AG09309 (cell line): Measurements from ENCODE around the gene PAQR9.

Source experiments
- DNase-seq: peaks from one replicate; pipeline ENCODE4 v3.0.0-alpha.2; 2010; ENCODE audit warnings: low read depth
- H3K4me3 ChIP-seq: 2 replicates; pipeline ENCODE4 v1.5.1; 2011; ENCODE audit warnings: mild to moderate bottlenecking, low read depth, low read length, moderate library complexity; ENCODE audit not compliant: control insufficient read depth
- CTCF ChIP-seq: IDR thresholded peaks from 2 replicates; pipeline ENCODE4 v1.5.1; 2011; ENCODE audit warnings: mild to moderate bottlenecking, low read depth, low read length, inconsistent platforms; ENCODE audit not compliant: insufficient read depth, control insufficient read depth; ENCODE audit errors: missing control alignments

PAQR9 gene

GRCh38 chr3:142983318-142983717 is 19.8 kb upstream of the PAQR9 start:
- no peak for DNase-seq
- H3K4me3 ChIP-seq, result no peak overlapping the region
- no peak for TF ChIP-seq CTCF

- H3K4me3 ChIP-seq, result no peak overlapping the region
- no peak for TF ChIP-seq CTCF
- DNase-seq, result no peak
These were observed 18.7 kb upstream of the PAQR9 start for GRCh38 chr3:142982038-142982773.

GRCh38 chr3:142981108-142981507 is 17.6 kb upstream of the PAQR9 start:
- no peak overlapping the region for H3K4me3 ChIP-seq
- no peak for DNase-seq
- TF ChIP-seq CTCF, result no peak

- no peak overlapping the region for H3K4me3 ChIP-seq
- no peak for TF ChIP-seq CTCF
- no peak for DNase-seq
These were observed 13.9 kb upstream of the PAQR9 start for GRCh38 chr3:142977399-142977728.

GRCh38 chr3:142976621-142977398 is 13.3 kb upstream of the PAQR9 start:
- no peak overlapping the region for H3K4me3 ChIP-seq
- no peak for TF ChIP-seq CTCF
- peak; percentile 75 for DNase-seq

GRCh38 chr3:142975316-142975995 is 12.0 kb upstream of the PAQR9 start:
- H3K4me3 ChIP-seq, result no peak overlapping the region
- DNase-seq, result no peak
- no peak for TF ChIP-seq CTCF
